WTC11 (cell line): Measurements from ENCODE around the gene SEC24C.
A peak's percentile ranks its signal among the peaks of the same experiment; 100 is the strongest.

Experiments used
- ETV6 ChIP-seq: sonication (generic); formaldehyde crosslinking; IDR thresholded peaks from 2 replicates; pipeline ENCODE4 v1.8.1; 2022; ENCODE audit warnings: mild to moderate bottlenecking, missing genetic modification reagents
- FOXJ3 ChIP-seq: sonication (generic); formaldehyde crosslinking; IDR thresholded peaks from 2 replicates; pipeline ENCODE4 v1.9.0; 2021; ENCODE audit warnings: missing genetic modification reagents, mild to moderate bottlenecking, borderline replicate concordance
- MXD4 ChIP-seq: fragments of 250-450 bp; sonication (Bioruptor Pico); IDR thresholded peaks from 2 replicates; pipeline ENCODE4 v1.8.0; 2021; ENCODE audit warnings: mild to moderate bottlenecking, moderate library complexity, borderline replicate concordance
- NFE2L1 ChIP-seq: sonication (generic); formaldehyde crosslinking; IDR thresholded peaks from 2 replicates; pipeline ENCODE4 v1.8.1; 2023; ENCODE audit warnings: missing genetic modification reagents
- TF ChIP-seq, protein P1 (sequence below): fragments of 200-600 bp; IDR thresholded peaks from 2 replicates; pipeline ENCODE4 v1.8.0; 2022; ENCODE audit warnings: antibody characterized with exemption
- TF ChIP-seq, protein P2 (sequence below): sonication (generic); formaldehyde crosslinking; IDR thresholded peaks from 2 replicates; pipeline ENCODE4 v1.8.1; 2023; ENCODE audit warnings: mild to moderate bottlenecking, moderate library complexity, missing genetic modification reagents

DNA sequence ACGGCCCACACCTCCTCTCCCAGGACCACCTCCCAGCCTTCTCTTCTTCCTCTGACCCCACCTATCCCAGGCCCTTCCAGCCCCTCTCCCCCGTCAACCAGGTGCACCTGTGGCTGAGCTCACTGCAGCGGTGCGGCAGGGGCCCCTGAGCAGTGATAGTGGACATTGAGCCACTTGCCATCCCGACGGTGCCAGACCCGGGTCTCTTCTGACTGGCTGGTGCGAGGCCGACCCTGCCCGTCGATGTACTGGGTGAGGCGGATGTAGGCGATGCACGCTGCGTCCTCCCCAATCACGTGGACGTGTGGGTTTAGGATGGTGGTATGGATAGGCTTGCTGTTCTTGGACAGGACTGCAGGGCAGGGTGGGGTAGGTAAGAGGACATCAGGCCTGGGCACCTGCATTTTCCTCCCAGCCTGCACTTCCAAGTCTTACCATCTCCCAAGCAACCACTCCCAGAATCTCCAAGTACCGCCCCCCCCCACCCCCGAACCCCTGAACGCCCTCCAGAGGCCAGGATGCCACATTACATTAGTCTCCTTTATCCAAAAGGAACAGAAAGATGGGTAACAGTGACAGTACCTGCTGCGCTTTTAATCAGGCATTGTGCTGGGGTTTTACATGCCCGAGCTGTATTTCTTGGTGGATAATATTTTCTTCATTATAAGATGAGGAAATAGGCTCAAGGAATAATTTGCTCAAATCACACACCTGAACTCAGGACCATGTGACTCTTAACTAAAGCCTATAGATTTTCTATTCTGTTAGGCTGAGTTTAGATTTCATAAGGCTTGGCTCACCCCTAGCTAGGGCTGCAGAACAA is 70.9 kb downstream of the SEC24C start:
- TF ChIP-seq, protein P1, sequence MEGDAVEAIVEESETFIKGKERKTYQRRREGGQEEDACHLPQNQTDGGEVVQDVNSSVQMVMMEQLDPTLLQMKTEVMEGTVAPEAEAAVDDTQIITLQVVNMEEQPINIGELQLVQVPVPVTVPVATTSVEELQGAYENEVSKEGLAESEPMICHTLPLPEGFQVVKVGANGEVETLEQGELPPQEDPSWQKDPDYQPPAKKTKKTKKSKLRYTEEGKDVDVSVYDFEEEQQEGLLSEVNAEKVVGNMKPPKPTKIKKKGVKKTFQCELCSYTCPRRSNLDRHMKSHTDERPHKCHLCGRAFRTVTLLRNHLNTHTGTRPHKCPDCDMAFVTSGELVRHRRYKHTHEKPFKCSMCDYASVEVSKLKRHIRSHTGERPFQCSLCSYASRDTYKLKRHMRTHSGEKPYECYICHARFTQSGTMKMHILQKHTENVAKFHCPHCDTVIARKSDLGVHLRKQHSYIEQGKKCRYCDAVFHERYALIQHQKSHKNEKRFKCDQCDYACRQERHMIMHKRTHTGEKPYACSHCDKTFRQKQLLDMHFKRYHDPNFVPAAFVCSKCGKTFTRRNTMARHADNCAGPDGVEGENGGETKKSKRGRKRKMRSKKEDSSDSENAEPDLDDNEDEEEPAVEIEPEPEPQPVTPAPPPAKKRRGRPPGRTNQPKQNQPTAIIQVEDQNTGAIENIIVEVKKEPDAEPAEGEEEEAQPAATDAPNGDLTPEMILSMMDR = peak; percentile 66
- no peak for TF ChIP-seq FOXJ3
- TF ChIP-seq, protein P2, sequence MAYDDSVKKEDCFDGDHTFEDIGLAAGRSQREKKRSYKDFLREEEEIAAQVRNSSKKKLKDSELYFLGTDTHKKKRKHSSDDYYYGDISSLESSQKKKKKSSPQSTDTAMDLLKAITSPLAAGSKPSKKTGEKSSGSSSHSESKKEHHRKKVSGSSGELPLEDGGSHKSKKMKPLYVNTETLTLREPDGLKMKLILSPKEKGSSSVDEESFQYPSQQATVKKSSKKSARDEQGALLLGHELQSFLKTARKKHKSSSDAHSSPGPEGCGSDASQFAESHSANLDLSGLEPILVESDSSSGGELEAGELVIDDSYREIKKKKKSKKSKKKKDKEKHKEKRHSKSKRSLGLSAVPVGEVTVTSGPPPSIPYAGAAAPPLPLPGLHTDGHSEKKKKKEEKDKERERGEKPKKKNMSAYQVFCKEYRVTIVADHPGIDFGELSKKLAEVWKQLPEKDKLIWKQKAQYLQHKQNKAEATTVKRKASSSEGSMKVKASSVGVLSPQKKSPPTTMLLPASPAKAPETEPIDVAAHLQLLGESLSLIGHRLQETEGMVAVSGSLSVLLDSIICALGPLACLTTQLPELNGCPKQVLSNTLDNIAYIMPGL (CRISPR knock-in tag) = no peak
- no peak for TF ChIP-seq ETV6 (CRISPR knock-in tag)
- no peak for TF ChIP-seq NFE2L1 (CRISPR knock-in tag)
- TF ChIP-seq MXD4 (CRISPR knock-in tag) = no peak
